DND-41 (cell line): ENCODE results near the gene DNER.

ENCODE experiments used
- EZH2 ChIP-seq: IDR thresholded peaks from 3 replicates; pipeline ENCODE4 v1.6.1; 2012; ENCODE audit warnings: borderline replicate concordance, low read depth, mild to moderate bottlenecking, moderate library complexity, low read length, inconsistent platforms; ENCODE audit not compliant: severe bottlenecking
- TF ChIP-seq, protein P1 (sequence below): IDR thresholded peaks from 2 replicates; pipeline ENCODE4 v1.5.1; 2012; ENCODE audit warnings: borderline replicate concordance, low read length, moderate library complexity, mild to moderate bottlenecking; ENCODE audit not compliant: poor library complexity, severe bottlenecking; ENCODE audit errors: extremely low read depth

DNA sequence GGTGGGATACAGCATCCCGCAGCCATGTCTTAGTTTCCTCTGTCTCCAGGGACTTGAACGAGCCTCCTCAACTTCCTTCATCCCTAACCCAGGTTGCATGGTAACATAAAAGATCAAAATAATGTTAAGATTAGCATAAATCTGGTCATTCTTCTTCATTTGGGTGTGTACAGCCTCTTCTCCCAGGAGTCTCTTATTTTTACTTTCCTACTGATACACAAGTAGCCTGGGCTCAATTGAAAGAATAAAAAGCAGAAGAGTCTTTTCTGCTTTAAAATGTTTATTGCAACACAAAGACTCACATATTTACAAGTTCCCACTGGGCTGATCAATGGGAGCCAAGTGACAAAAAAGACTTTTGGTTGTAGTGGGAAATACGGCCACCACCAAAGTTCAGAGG, 305.4 kb downstream of the DNER start:
- TF ChIP-seq, protein P1, sequence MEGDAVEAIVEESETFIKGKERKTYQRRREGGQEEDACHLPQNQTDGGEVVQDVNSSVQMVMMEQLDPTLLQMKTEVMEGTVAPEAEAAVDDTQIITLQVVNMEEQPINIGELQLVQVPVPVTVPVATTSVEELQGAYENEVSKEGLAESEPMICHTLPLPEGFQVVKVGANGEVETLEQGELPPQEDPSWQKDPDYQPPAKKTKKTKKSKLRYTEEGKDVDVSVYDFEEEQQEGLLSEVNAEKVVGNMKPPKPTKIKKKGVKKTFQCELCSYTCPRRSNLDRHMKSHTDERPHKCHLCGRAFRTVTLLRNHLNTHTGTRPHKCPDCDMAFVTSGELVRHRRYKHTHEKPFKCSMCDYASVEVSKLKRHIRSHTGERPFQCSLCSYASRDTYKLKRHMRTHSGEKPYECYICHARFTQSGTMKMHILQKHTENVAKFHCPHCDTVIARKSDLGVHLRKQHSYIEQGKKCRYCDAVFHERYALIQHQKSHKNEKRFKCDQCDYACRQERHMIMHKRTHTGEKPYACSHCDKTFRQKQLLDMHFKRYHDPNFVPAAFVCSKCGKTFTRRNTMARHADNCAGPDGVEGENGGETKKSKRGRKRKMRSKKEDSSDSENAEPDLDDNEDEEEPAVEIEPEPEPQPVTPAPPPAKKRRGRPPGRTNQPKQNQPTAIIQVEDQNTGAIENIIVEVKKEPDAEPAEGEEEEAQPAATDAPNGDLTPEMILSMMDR, result no peak
- no peak for TF ChIP-seq EZH2
